C4-2B (cell line): Measurements from ENCODE around the gene TTC28.

ENCODE experiments used
- H3K27ac ChIP-seq: fragments of 450-650 bp; 2 replicates; pipeline ENCODE4 v1.5.1; 2017
- CTCF ChIP-seq: fragments of 450-650 bp; conservative IDR thresholded peaks from 2 replicates; pipeline ENCODE4 v1.5.1; 2017; ENCODE audit warnings: mild to moderate bottlenecking
- ZFX ChIP-seq: fragments of 450-650 bp; IDR thresholded peaks from 2 replicates; pipeline ENCODE4 v1.6.1; 2017

Gene TTC28

GRCh38 chr22:28394513-28395110 is 285.0 kb downstream of the TTC28 start:
- TF ChIP-seq ZFX (no peak), CTCF (no peak)
- no peak overlapping the region for H3K27ac ChIP-seq

GRCh38 chr22:28381429-28382167 is 298.0 kb downstream of the TTC28 start:
- TF ChIP-seq ZFX (no peak), CTCF (no peak)
- no peak overlapping the region for H3K27ac ChIP-seq

- TF ChIP-seq ZFX (no peak), CTCF (no peak)
- H3K27ac ChIP-seq, result no peak overlapping the region
Measured at GRCh38 chr22:28379951-28380350, 299.7 kb downstream of the TTC28 start.

GRCh38 chr22:28379075-28379779 is 300.4 kb downstream of the TTC28 start:
- TF ChIP-seq ZFX (no peak), CTCF (no peak)
- no peak overlapping the region for H3K27ac ChIP-seq

- no peak overlapping the region; the same call in 1 of the 2 replicates for H3K27ac ChIP-seq
- TF ChIP-seq ZFX, result no peak
- no peak for TF ChIP-seq CTCF
Measured at GRCh38 chr22:28375761-28376534, 303.7 kb downstream of the TTC28 start.

GRCh38 chr22:28373831-28374230 is 305.8 kb downstream of the TTC28 start:
- no peak overlapping the region for H3K27ac ChIP-seq
- TF ChIP-seq ZFX (no peak), CTCF (no peak)
